HEK293 (cell line): ENCODE results near the gene GNPTG.

Experiments used
- CTCF ChIA-PET: fragments of 350-600 bp; formaldehyde crosslinking; extraction: SDS; loops from one replicate; lab custom pipeline; 2021; ENCODE audit warnings: antibody characterized with exemption; lab: Yijun Ruan, JAX
- POLR2A ChIA-PET: fragments of 300-600 bp; formaldehyde crosslinking; extraction: SDS; loops from one replicate; lab custom pipeline; 2020; ENCODE audit warnings: antibody characterized with exemption, inconsistent platforms; lab: Yijun Ruan, JAX
- H3K27ac ChIP-seq: fragments of 200-500 bp; sonication (Bioruptor generic); 2 replicates; pipeline ENCODE4 v1.5.1; 2014; ENCODE audit warnings: low read depth, low read length, control low read depth, inconsistent platforms; ENCODE audit errors: extremely low read depth
- H3K36me3 ChIP-seq, 2 experiments: fragments of 200-500 bp in 1 of 2; sonication (Bioruptor generic) in 1 of 2; 1 replicate in 1 of 2; 2 replicates in 1 of 2; pipeline ENCODE4 v1.5.1; 2014 to 2017; ENCODE audit warnings: inconsistent platforms in 2 of 2, low read length in 2 of 2; ENCODE audit not compliant: control insufficient read depth in 2 of 2, insufficient read depth in 1 of 2
- H3K4me1 ChIP-seq: fragments of 200-500 bp; sonication (Bioruptor generic); 2 replicates; pipeline ENCODE4 v1.5.1; 2014; ENCODE audit warnings: mild to moderate bottlenecking, low read length, inconsistent platforms; ENCODE audit not compliant: control insufficient read depth, insufficient read depth
- H3K4me3 ChIP-seq: 2 replicates; pipeline ENCODE4 v1.5.1; 2011; ENCODE audit warnings: low read depth, mild to moderate bottlenecking, control low read depth, low read length, moderate library complexity
- H3K9me3 ChIP-seq: fragments of 200-500 bp; sonication (Bioruptor generic); 2 replicates; pipeline ENCODE4 v1.5.1; 2014; ENCODE audit warnings: low read depth, low read length, inconsistent platforms; ENCODE audit not compliant: control insufficient read depth, insufficient read depth
- GFI1B ChIP-seq: fragments of 450-650 bp; formaldehyde crosslinking; IDR thresholded peaks from 2 replicates; pipeline ENCODE4 v1.5.1; 2016; ENCODE audit warnings: missing biosample characterization, missing genetic modification characterization
- KLF7 ChIP-seq: fragments of 450-650 bp; formaldehyde crosslinking; IDR thresholded peaks from 2 replicates; pipeline ENCODE4 v1.5.1; 2016; ENCODE audit warnings: missing biosample characterization, missing genetic modification characterization, borderline replicate concordance
- TRIM28 ChIP-seq: IDR thresholded peaks from 2 replicates; pipeline ENCODE4 v1.6.1; 2011; ENCODE audit warnings: low read length, control low read depth, borderline replicate concordance
- ZFHX2 ChIP-seq: fragments of 450-650 bp; formaldehyde crosslinking; conservative IDR thresholded peaks from 2 replicates; pipeline ENCODE4 v1.5.1; 2016; ENCODE audit warnings: missing biosample characterization, missing genetic modification characterization
- ZNF138 ChIP-seq: fragments of 450-650 bp; formaldehyde crosslinking; IDR thresholded peaks from 2 replicates; pipeline ENCODE4 v1.5.1; 2016; ENCODE audit warnings: missing biosample characterization, missing genetic modification characterization, borderline replicate concordance
- ZNF214 ChIP-seq: fragments of 450-650 bp; formaldehyde crosslinking; IDR thresholded peaks from 2 replicates; pipeline ENCODE4 v1.5.1; 2017; ENCODE audit warnings: missing biosample characterization, mild to moderate bottlenecking, missing genetic modification characterization, borderline replicate concordance
- ZNF23 ChIP-seq: fragments of 450-650 bp; formaldehyde crosslinking; IDR thresholded peaks from 2 replicates; pipeline ENCODE4 v1.5.1; 2016; ENCODE audit warnings: missing biosample characterization, missing genetic modification characterization, borderline replicate concordance
- ZNF350 ChIP-seq: fragments of 450-650 bp; formaldehyde crosslinking; IDR thresholded peaks from 2 replicates; pipeline ENCODE4 v1.5.0; 2017; ENCODE audit warnings: missing biosample characterization, mild to moderate bottlenecking, missing genetic modification characterization
- ZNF416 ChIP-seq: fragments of 450-650 bp; formaldehyde crosslinking; IDR thresholded peaks from 2 replicates; pipeline ENCODE4 v1.5.1; 2016; ENCODE audit warnings: missing biosample characterization, missing genetic modification characterization
- ZNF426 ChIP-seq: fragments of 450-650 bp; formaldehyde crosslinking; IDR thresholded peaks from 2 replicates; pipeline ENCODE4 v1.5.1; 2017; ENCODE audit warnings: missing biosample characterization, missing genetic modification characterization, mild to moderate bottlenecking, inconsistent platforms, moderate library complexity
- ZNF48 ChIP-seq: fragments of 450-650 bp; formaldehyde crosslinking; IDR thresholded peaks from 2 replicates; pipeline ENCODE4 v1.5.1; 2016; ENCODE audit warnings: missing biosample characterization, missing genetic modification characterization
- ZNF501 ChIP-seq: fragments of 450-650 bp; formaldehyde crosslinking; IDR thresholded peaks from 2 replicates; pipeline ENCODE4 v1.5.1; 2016; ENCODE audit warnings: missing biosample characterization, missing genetic modification characterization
- ZNF548 ChIP-seq: fragments of 450-650 bp; formaldehyde crosslinking; IDR thresholded peaks from 2 replicates; pipeline ENCODE4 v1.5.1; 2016; ENCODE audit warnings: missing biosample characterization, missing genetic modification characterization
- ZNF561 ChIP-seq: fragments of 450-650 bp; IDR thresholded peaks from 2 replicates; pipeline ENCODE4 v1.5.1; 2018; ENCODE audit warnings: missing biosample characterization, missing genetic modification characterization, borderline replicate concordance
- ZNF600 ChIP-seq: fragments of 450-650 bp; formaldehyde crosslinking; IDR thresholded peaks from 2 replicates; pipeline ENCODE4 v1.5.1; 2016; ENCODE audit warnings: missing biosample characterization, missing genetic modification characterization
- ZNF791 ChIP-seq: fragments of 450-650 bp; formaldehyde crosslinking; IDR thresholded peaks from 2 replicates; pipeline ENCODE4 v1.5.1; 2016; ENCODE audit warnings: missing biosample characterization, missing genetic modification characterization
- ZXDB ChIP-seq: fragments of 450-650 bp; formaldehyde crosslinking; IDR thresholded peaks from 2 replicates; pipeline ENCODE4 v1.5.1; 2016; ENCODE audit warnings: missing biosample characterization, missing genetic modification characterization
- TF ChIP-seq, protein P1 (sequence below): sonication (generic); formaldehyde crosslinking; IDR thresholded peaks from 2 replicates; pipeline ENCODE4 v1.8.1; 2022; ENCODE audit warnings: mild to moderate bottlenecking, moderate library complexity, missing genetic modification reagents
- TF ChIP-seq, protein P2 (sequence below): fragments of 450-650 bp; formaldehyde crosslinking; conservative IDR thresholded peaks from 2 replicates; pipeline ENCODE4 v1.5.1; 2016; ENCODE audit warnings: low read depth, missing biosample characterization, missing genetic modification characterization
- TF ChIP-seq, protein P3 (sequence below): fragments of 450-650 bp; formaldehyde crosslinking; IDR thresholded peaks from 2 replicates; pipeline ENCODE4 v1.5.1; 2017; ENCODE audit warnings: missing biosample characterization, mild to moderate bottlenecking, missing genetic modification characterization, moderate library complexity
- TF ChIP-seq, protein P4 (sequence below): fragments of 450-650 bp; formaldehyde crosslinking; IDR thresholded peaks from 2 replicates; pipeline ENCODE4 v1.5.1; 2017; ENCODE audit warnings: missing biosample characterization, missing genetic modification characterization

The GNPTG gene

DNA sequence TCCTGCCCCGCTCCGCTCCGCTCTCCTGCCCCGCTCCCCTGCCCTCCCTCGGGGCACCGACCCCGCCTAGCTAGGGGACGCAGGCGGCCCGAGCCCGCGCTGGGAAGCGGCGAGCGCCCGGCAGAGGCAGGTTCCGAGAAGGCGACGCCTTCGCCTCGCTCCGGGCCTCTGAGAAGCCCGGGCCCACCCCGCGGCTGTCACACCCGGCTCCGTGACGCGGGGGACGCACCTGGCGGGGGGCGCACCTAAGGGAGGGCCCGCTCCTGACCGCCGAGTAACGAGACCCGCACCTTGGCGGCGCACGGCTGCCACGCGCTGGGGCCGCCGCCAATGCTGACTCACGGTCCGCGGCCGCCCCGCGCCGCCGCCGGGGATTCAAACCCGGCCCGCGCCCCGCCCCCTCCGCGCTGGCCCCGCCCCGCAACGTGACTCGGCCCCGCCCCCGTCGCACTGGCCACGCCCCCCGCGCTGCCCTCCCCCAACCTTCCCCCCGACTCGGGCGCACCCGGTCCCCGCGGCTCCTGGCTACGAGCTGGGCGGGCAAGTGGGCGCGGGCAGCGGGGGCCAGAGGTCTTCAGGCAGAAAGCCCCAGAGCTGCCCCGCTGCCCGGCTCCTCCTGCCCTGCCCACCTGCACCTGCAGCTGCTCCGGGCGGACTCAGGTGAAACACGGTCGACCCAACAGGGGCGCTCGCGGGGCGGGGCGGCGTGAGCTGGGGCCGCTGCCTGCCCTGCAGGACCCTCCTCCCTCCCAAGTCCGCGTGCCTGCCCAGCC is 27.8 kb downstream of the GNPTG start (continued):
- TF ChIP-seq ZFHX2 (tag by site-specific recombination) (peak; percentile 9; the same call in 1 of the 2 replicates), ZNF600 (tag by site-specific recombination) (peak; percentile 5; the same call in 1 of the 2 replicates), KLF7 (no peak)
- TF ChIP-seq, protein P1, sequence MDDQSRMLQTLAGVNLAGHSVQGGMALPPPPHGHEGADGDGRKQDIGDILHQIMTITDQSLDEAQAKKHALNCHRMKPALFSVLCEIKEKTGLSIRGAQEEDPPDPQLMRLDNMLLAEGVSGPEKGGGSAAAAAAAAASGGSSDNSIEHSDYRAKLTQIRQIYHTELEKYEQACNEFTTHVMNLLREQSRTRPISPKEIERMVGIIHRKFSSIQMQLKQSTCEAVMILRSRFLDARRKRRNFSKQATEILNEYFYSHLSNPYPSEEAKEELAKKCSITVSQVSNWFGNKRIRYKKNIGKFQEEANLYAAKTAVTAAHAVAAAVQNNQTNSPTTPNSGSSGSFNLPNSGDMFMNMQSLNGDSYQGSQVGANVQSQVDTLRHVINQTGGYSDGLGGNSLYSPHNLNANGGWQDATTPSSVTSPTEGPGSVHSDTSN, result peak; percentile 45; the same call in 1 of the 2 replicates
- TF ChIP-seq, all 188 proteins: peak for 27

DNA sequence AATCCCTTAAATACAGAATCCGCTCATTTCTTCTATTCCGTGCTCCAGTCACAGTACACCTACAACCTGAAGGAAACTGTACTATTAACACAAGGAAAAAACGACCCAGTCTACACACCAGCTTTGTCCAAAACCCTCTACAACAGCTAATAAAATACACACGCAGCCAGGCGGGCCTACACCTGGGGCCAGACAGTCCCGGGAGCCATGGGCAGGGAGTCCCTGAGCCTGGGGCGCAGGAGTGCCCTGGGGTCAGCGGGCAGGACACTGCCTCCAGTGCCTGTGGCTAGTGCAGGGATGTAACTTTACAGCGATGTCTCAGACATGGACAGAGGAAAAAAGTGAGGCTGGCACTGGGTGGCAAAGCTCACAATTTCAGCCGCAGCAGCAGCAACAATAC is 28.5 kb downstream of the GNPTG start:
- ChIA-PET POLR2A (interaction anchor here (0.7 to 2.0 kb wide), 2 partner anchors 16 to 27 kb away, joined by 3 to 14 read pairs; no protein-coding TSS in a partner anchor), CTCF (interaction anchor here (0.6 to 2.3 kb wide), 5 partner anchors 15 to 61 kb away, joined by 3 to 7 read pairs (median 3); no protein-coding TSS in a partner anchor)
- no peak overlapping the region for H3K4me3 ChIP-seq
- no peak for TF ChIP-seq ZNF350 (tag by site-specific recombination)
- no peak for TF ChIP-seq ZNF23
- TF ChIP-seq ZFHX2 (tag by site-specific recombination), result no peak
- TF ChIP-seq ZNF548, result no peak
- no peak for TF ChIP-seq ZNF501 (tag by site-specific recombination)
- TF ChIP-seq ZNF138 (tag by site-specific recombination), result no peak
- TF ChIP-seq, protein P2, sequence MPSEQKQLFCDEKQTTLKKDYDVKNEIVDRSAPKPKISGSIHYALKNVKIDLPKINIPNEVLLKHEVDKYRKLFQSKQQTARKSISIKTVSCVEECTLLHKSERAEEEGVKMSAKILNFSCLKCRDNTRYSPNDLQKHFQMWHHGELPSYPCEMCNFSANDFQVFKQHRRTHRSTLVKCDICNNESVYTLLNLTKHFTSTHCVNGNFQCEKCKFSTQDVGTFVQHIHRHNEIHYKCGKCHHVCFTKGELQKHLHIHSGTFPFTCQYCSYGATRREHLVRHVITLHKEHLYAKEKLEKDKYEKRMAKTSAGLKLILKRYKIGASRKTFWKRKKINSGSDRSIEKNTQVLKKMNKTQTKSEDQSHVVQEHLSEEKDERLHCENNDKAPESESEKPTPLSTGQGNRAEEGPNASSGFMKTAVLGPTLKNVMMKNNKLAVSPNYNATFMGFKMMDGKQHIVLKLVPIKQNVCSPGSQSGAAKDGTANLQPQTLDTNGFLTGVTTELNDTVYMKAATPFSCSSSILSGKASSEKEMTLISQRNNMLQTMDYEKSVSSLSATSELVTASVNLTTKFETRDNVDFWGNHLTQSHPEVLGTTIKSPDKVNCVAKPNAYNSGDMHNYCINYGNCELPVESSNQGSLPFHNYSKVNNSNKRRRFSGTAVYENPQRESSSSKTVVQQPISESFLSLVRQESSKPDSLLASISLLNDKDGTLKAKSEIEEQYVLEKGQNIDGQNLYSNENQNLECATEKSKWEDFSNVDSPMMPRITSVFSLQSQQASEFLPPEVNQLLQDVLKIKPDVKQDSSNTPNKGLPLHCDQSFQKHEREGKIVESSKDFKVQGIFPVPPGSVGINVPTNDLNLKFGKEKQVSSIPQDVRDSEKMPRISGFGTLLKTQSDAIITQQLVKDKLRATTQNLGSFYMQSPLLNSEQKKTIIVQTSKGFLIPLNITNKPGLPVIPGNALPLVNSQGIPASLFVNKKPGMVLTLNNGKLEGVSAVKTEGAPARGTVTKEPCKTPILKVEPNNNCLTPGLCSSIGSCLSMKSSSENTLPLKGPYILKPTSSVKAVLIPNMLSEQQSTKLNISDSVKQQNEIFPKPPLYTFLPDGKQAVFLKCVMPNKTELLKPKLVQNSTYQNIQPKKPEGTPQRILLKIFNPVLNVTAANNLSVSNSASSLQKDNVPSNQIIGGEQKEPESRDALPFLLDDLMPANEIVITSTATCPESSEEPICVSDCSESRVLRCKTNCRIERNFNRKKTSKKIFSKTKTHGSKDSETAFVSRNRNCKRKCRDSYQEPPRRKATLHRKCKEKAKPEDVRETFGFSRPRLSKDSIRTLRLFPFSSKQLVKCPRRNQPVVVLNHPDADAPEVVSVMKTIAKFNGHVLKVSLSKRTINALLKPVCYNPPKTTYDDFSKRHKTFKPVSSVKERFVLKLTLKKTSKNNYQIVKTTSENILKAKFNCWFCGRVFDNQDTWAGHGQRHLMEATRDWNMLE (tag by site-specific recombination), result no peak
- no peak for TF ChIP-seq ZNF791 (tag by site-specific recombination)
- no peak for TF ChIP-seq ZNF214 (tag by site-specific recombination)
- no peaks in the 10 kb centered on the region for H3K9me3 ChIP-seq
- peaks cover 0 to 22% of the 10 kb centered on the region in 2 experiments; a peak in 1 of 3 replicates for H3K36me3 ChIP-seq
- 0 out of 2 replicates have a peak, but pooled peaks cover 3% of the 10 kb centered on the region for H3K4me1 ChIP-seq
- no peak overlapping the region for H3K27ac ChIP-seq

DNA sequence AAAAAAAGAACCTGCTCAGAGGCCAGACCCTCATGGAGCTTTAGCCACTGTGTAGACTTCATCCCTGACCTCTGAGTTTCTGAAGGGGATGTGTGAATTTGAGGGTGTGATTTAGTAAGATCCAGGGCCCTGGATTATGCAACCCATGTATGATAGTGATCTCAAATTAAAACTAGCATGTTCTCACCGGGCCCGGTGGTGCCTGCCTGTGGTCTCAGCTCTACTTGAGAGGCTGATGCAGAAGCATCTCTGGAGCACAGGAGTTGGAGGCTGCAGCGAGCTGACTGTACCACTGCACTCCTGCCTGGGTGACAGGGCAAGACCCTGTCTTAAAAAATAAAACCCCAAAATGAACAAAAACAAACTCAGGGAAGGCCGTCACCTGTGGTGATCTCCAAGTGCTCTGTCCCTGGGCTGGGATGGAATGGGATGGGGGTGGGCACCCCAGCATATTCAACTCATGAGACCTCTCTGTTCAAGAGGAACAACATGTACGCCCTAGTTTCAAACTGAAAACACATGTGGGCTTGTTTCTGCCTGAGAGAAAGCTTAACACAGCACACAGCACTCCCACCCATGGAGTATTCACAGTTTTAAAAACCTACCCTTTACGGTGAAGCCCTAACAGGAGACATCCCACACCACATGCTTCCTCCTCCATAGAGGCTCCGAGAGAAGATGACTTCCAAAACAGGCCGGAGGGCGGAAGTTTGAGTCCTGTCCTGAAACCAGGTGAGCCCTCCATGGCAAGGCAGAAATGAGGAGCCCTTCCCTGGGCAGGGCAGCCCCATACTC is 30.1 kb downstream of the GNPTG start:
- CTCF ChIA-PET, result interaction anchor here (2.3 kb wide), 1 partner anchor 18 kb away, joined by 7 read pairs; no protein-coding TSS in a partner anchor
- TF ChIP-seq, protein P3, sequence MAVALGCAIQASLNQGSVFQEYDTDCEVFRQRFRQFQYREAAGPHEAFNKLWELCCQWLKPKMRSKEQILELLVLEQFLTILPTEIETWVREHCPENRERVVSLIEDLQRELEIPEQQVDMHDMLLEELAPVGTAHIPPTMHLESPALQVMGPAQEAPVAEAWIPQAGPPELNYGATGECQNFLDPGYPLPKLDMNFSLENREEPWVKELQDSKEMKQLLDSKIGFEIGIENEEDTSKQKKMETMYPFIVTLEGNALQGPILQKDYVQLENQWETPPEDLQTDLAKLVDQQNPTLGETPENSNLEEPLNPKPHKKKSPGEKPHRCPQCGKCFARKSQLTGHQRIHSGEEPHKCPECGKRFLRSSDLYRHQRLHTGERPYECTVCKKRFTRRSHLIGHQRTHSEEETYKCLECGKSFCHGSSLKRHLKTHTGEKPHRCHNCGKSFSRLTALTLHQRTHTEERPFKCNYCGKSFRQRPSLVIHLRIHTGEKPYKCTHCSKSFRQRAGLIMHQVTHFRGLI (tag by site-specific recombination), result no peak
- TF ChIP-seq GFI1B (no peak), ZNF561 (no peak), ZNF426 (tag by site-specific recombination) (no peak), ZNF416 (no peak), ZNF48 (tag by site-specific recombination) (no peak), ZXDB (tag by site-specific recombination) (no peak), TRIM28 (no peak)
- TF ChIP-seq, protein P4, sequence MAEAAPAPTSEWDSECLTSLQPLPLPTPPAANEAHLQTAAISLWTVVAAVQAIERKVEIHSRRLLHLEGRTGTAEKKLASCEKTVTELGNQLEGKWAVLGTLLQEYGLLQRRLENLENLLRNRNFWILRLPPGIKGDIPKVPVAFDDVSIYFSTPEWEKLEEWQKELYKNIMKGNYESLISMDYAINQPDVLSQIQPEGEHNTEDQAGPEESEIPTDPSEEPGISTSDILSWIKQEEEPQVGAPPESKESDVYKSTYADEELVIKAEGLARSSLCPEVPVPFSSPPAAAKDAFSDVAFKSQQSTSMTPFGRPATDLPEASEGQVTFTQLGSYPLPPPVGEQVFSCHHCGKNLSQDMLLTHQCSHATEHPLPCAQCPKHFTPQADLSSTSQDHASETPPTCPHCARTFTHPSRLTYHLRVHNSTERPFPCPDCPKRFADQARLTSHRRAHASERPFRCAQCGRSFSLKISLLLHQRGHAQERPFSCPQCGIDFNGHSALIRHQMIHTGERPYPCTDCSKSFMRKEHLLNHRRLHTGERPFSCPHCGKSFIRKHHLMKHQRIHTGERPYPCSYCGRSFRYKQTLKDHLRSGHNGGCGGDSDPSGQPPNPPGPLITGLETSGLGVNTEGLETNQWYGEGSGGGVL (tag by site-specific recombination), result no peak

More for the DNA sequence above, 30.1 kb downstream of the GNPTG start:
- POLR2A ChIA-PET, result no interaction called here
- Histone ChIP-seq H3K4me3 (no peak overlapping the region), H3K4me1 (0 out of 2 replicates have a peak, but pooled peaks cover 3% of the 10 kb centered on the region), H3K27ac (no peak overlapping the region), H3K9me3 (no peaks in the 10 kb centered on the region), H3K36me3 (peaks cover 0 to 11% of the 10 kb centered on the region in 2 experiments; a peak in 1 of 3 replicates)
